Measurements from ENCODE around the gene ARL6IP4. TPM values are rescaled to one million over a fixed set of nuclear protein-coding genes. Genes with fewer than 3 reads are reported as not detected.

Gene ARL6IP4
- total RNA-seq, 4 donors from 2014 or later = 197 to 338 (median 251) TPM

GRCh38 chr12:123027726-123028445 lies 47.4 kb downstream of the ARL6IP4 start:
- no peak overlapping the region for H3K4me3 ChIP-seq
- TF ChIP-seq POLR2A (IDR thresholded peaks at IDR 0.05) = no peak
- TF ChIP-seq CTCF (IDR thresholded peaks at IDR 0.05) = no peak
- TF ChIP-seq EP300 (IDR thresholded peaks at IDR 0.05) = no peak
- no peak overlapping the region for H3K27ac ChIP-seq
- H3K27me3 ChIP-seq = no peaks in the 10 kb centered on the region
- DNase-seq (ENCODE audit: low spot score in 2 of 2) = no peak
- WGBS, 2 donors = 75% methylated on average over 19 of the region's 19 CpGs
- peaks cover 0 to 46% (median 0%) of the 10 kb centered on the region in 3 donors for H3K36me3 ChIP-seq
- no peaks in the 10 kb centered on the region for H3K9me3 ChIP-seq
- no peaks in the 10 kb centered on the region for H3K4me1 ChIP-seq

GRCh38 chr12:123028475-123028874 lies 48.0 kb downstream of the ARL6IP4 start:
- Histone ChIP-seq H3K4me1 (no peaks in the 10 kb centered on the region), H3K27me3 (no peaks in the 10 kb centered on the region), H3K4me3 (no peak overlapping the region), H3K9me3 (no peaks in the 10 kb centered on the region), H3K36me3 (peaks cover 0 to 50% (median 0%) of the 10 kb centered on the region in 3 donors), H3K27ac (no peak overlapping the region)
- WGBS, 2 donors = 80% methylated on average over 7 of the region's 7 CpGs
- no peak for DNase-seq (ENCODE audit: low spot score in 2 of 2)
- TF ChIP-seq POLR2A (IDR thresholded peaks at IDR 0.05) (no peak), CTCF (IDR thresholded peaks at IDR 0.05) (no peak), EP300 (IDR thresholded peaks at IDR 0.05) (no peak)

- Histone ChIP-seq H3K4me3 (no peak overlapping the region), H3K36me3 (peaks cover 0 to 59% (median 0%) of the 10 kb centered on the region in 3 donors)
- no peak for DNase-seq (ENCODE audit: low spot score in 2 of 2)
These were observed 49.1 kb downstream of the ARL6IP4 start for GRCh38 chr12:123029550-123029949.

GRCh38 chr12:123030686-123031085 lies 50.2 kb downstream of the ARL6IP4 start:
- Histone ChIP-seq H3K27me3 (no peaks in the 10 kb centered on the region), H3K4me1 (peaks cover 0 to 10% (median 0%) of the 10 kb centered on the region in 4 donors), H3K9me3 (no peaks in the 10 kb centered on the region), H3K27ac (no peak overlapping the region), H3K36me3 (peaks cover 0 to 59% (median 0%) of the 10 kb centered on the region in 3 donors), H3K4me3 (no peak overlapping the region)
- no peak for DNase-seq (ENCODE audit: low spot score in 2 of 2)
- TF ChIP-seq EP300 (IDR thresholded peaks at IDR 0.05) (no peak), POLR2A (IDR thresholded peaks at IDR 0.05) (no peak), CTCF (IDR thresholded peaks at IDR 0.05) (no peak)
- WGBS, 2 donors = 52 to 83% methylated on average over 1 of the region's 1 CpG

More at GRCh38 chr12:123029550-123029949, 49.1 kb downstream of the ARL6IP4 start:
- H3K27me3 ChIP-seq = no peaks in the 10 kb centered on the region
- H3K9me3 ChIP-seq = no peaks in the 10 kb centered on the region
- H3K4me1 ChIP-seq = peaks cover 0 to 4% (median 0%) of the 10 kb centered on the region in 4 donors
- no peak overlapping the region for H3K27ac ChIP-seq
- TF ChIP-seq CTCF (IDR thresholded peaks at IDR 0.05) = no peak
- no peak for TF ChIP-seq EP300 (IDR thresholded peaks at IDR 0.05)
- TF ChIP-seq POLR2A (IDR thresholded peaks at IDR 0.05) = no peak

GRCh38 chr12:123031171-123031845 lies 50.8 kb downstream of the ARL6IP4 start:
- 85 to 86% methylated on average over 10 of the region's 10 CpGs for WGBS, 2 donors
- Histone ChIP-seq H3K27me3 (no peaks in the 10 kb centered on the region), H3K27ac (no peak overlapping the region), H3K9me3 (no peaks in the 10 kb centered on the region), H3K36me3 (peaks cover 0 to 57% (median 0%) of the 10 kb centered on the region in 3 donors), H3K4me3 (no peak overlapping the region), H3K4me1 (peaks cover 0 to 10% (median 0%) of the 10 kb centered on the region in 4 donors)
- no peak for DNase-seq (ENCODE audit: low spot score in 2 of 2)
- no peak for TF ChIP-seq POLR2A (IDR thresholded peaks at IDR 0.05)
- TF ChIP-seq CTCF (IDR thresholded peaks at IDR 0.05) = no peak
- TF ChIP-seq EP300 (IDR thresholded peaks at IDR 0.05) = no peak
